Bronchial epithelial cell (primary cell): ENCODE results near the gene ADRM1. TPM values are rescaled to one million over a fixed set of nuclear protein-coding genes. Genes with fewer than 3 reads are reported as not detected.

Source experiments
- DNase-seq: peaks from one replicate; pipeline ENCODE4 v3.0.0-alpha.2; 2010; ENCODE audit warnings: low read depth
- FAIRE-seq: peaks from 2 replicates; lab custom pipeline; 2011; peaks lifted over from hg19 to GRCh38; lab: Jason Lieb, UNC
- H3K27me3 ChIP-seq: 2 replicates; pipeline ENCODE4 v1.5.1; 2011; ENCODE audit warnings: low read length; ENCODE audit not compliant: control insufficient read depth, insufficient read depth
- H3K36me3 ChIP-seq: 2 replicates; pipeline ENCODE4 v1.5.1; 2011; ENCODE audit warnings: low read length; ENCODE audit not compliant: control insufficient read depth, insufficient read depth
- H3K4me3 ChIP-seq: 2 replicates; pipeline ENCODE4 v1.5.1; 2011; ENCODE audit warnings: mild to moderate bottlenecking, low read depth, low read length, control low read depth
- CTCF ChIP-seq: IDR thresholded peaks from 2 replicates; pipeline ENCODE4 v1.5.1; 2011; ENCODE audit warnings: mild to moderate bottlenecking, moderate library complexity, low read length, control low read depth, inconsistent platforms; ENCODE audit not compliant: insufficient read depth, severe bottlenecking
- total RNA-seq: library from RNA; depleted of rRNA; stranded (reverse); fragments of >200 nt; gene quantifications from 2 replicates; pipeline ENCODE4 v1.2.1, GENCODE V29; 2014

Gene ADRM1
- total RNA-seq, 1 donor from 2014 or later, result 145 TPM

GRCh38 chr20:62304331-62305148 lies 1.7 kb downstream of the ADRM1 start:
- DNase-seq, result peak; percentile 25
- H3K27me3 ChIP-seq, result no peaks in the 10 kb centered on the region
- H3K36me3 ChIP-seq, result peaks cover 35% of the 10 kb centered on the region
- no peak for TF ChIP-seq CTCF
- peak overlapping the region; percentile 78 for H3K4me3 ChIP-seq
- no peak for FAIRE-seq

- Histone ChIP-seq H3K36me3 (peaks cover 40% of the 10 kb centered on the region), H3K4me3 (no peak overlapping the region), H3K27me3 (no peaks in the 10 kb centered on the region)
- peak; percentile 29 for DNase-seq
- no peak for TF ChIP-seq CTCF
- FAIRE-seq, result no peak
Observed at GRCh38 chr20:62305149-62305764, 2.5 kb downstream of the ADRM1 start.

GRCh38 chr20:62305765-62306413 lies 3.1 kb downstream of the ADRM1 start:
- FAIRE-seq (no peak), DNase-seq (peak; percentile 60)
- H3K27me3 ChIP-seq, result no peaks in the 10 kb centered on the region
- peaks cover 46% of the 10 kb centered on the region for H3K36me3 ChIP-seq
- TF ChIP-seq CTCF, result no peak
- no peak overlapping the region for H3K4me3 ChIP-seq

GRCh38 chr20:62306414-62307187 lies 3.8 kb downstream of the ADRM1 start:
- FAIRE-seq (no peak), DNase-seq (peak; percentile 40)
- Histone ChIP-seq H3K4me3 (no peak overlapping the region), H3K27me3 (no peaks in the 10 kb centered on the region), H3K36me3 (peaks cover 51% of the 10 kb centered on the region)
- no peak for TF ChIP-seq CTCF

GRCh38 chr20:62307226-62308101 lies 4.7 kb downstream of the ADRM1 start:
- Histone ChIP-seq H3K27me3 (no peaks in the 10 kb centered on the region), H3K36me3 (peaks cover 60% of the 10 kb centered on the region), H3K4me3 (no peak overlapping the region)
- no peak for TF ChIP-seq CTCF
- no peak for FAIRE-seq
- DNase-seq, result peak; percentile 9
